Frontal cortex (tissue), 4 donors: Measurements from ENCODE around the gene EVX1. TPM values are rescaled to one million over a fixed set of nuclear protein-coding genes. Genes with fewer than 3 reads are reported as not detected.

Source experiments
- DNase-seq, 2 donors: peaks; one replicate each; pipeline ENCODE4 v3.0.0; 2012; ENCODE audit warnings: low spot score in 2 of 2
- FAIRE-seq: peaks from 2 replicates; lab custom pipeline; 2012; peaks lifted over from hg19 to GRCh38; lab: Jason Lieb, UNC
- total RNA-seq: library from RNA; depleted of rRNA; stranded (reverse); fragments of >200 nt; gene quantifications from one replicate; pipeline ENCODE4 v1.2.3, GENCODE V29; 2014
- donor health status: control.
- donor health status: control.
- donor health status: control.

Gene EVX1
- total RNA-seq, 1 donor from 2014 or later, result not detected

DNA sequence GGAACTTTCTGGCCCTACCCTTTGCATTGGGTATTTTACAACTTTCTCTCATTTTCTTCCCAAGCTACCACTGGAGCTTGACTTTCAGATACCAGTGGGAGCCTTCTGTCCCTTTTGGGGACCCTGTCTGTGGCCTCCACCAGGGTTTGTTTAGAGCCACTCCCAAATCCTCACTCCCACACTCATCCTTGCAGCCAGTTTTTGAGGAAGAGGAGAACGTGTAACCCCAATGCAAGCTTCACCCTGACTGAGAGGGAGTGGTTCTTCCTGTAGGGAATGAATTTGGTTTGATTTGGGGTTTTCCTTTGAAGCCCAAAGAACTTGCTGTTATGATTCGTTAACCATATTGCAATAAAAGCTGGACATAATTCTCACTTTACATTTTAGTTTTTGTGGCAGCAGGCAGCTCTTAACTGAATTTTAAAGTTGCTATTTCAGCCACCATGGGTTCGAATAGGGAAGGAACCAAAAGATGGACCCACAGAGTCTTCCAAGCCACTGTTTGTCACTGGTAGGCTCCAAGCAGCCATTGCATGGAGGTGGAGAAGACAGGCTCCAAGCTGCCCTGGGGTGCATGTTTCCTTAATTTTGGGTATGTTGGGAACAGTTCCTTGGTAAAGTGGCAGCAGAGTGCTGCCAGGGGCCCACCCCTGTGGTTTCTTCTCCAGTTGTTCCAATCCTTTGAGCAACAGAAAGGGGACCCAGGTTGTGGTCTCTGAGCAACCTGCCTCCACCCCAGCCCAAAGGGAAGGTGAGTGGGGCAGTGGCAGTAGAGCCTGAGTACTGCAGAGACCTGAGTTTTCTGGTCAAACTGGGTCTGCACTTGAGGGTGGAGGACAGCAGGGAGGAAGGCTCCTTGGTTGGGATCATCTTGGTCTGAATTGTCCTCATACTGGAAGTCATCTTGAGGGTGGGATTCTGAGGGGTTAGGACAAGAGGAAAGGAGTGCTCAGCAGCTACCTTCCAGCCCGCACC is 5.1 kb downstream of the EVX1 start:
- peak in 1 of 2 donors; percentile 12 for DNase-seq
- FAIRE-seq, result no peak

DNA sequence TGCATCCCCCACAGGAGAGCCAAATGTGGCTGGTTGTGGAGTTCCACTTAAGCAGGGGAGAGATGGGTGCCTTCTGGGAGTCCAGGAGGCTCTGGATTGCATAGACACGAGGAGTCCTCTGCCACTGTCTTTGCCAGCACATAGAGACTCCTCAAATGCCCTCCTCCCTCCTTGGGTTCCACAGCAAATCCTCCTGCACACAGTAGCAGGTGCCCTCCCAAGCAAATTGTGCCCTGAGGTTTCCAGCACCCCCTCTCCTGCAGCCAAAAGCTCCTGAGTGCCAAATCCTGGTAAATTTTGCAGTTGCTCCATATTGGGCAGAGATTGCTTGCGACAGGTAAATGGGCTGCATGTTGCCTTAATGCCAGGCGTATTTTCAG is 5.8 kb downstream of the EVX1 start:
- DNase-seq (peak in 1 of 2 donors; percentile 14), FAIRE-seq (no peak)

DNA sequence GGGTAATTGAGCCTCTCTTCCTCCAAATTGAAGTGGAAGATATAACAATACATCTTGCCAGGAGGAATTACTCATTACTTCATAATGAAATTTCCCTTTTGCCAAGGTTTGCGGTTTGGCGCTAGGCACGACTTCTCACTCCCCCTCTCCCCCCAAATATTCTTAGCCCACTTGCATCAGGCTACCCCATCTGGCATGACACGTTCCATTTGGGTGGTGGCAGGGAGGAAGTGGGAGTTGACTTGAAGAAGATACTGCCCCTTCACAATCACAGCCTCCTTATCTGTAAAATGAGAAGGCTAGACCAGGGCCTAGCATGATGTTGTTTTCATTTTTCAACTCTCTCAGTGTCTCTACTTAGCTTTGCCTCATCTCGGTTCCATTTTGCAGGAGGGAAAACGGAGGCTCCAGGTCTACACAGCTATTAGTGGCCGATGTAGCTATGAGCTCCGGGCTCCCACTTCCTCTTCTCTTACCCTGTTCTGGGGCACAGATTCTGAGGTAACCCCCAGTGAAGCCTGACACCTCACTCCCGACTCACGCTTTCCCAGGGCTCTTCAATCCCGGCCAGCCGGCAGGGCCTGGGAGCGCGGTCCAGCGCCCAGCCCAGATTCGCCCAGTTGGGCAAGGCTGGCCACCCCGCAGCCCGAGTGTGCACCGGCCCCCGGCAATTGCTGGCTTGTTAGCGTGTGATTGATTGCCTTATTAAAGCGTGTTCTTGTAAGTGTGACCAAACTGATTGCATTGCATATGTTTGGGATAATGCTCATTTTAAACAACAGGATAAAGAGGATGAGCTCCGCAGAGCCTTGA is 6.5 kb downstream of the EVX1 start:
- FAIRE-seq (no peak), DNase-seq (peak in 1 of 2 donors; percentile 20)

DNA sequence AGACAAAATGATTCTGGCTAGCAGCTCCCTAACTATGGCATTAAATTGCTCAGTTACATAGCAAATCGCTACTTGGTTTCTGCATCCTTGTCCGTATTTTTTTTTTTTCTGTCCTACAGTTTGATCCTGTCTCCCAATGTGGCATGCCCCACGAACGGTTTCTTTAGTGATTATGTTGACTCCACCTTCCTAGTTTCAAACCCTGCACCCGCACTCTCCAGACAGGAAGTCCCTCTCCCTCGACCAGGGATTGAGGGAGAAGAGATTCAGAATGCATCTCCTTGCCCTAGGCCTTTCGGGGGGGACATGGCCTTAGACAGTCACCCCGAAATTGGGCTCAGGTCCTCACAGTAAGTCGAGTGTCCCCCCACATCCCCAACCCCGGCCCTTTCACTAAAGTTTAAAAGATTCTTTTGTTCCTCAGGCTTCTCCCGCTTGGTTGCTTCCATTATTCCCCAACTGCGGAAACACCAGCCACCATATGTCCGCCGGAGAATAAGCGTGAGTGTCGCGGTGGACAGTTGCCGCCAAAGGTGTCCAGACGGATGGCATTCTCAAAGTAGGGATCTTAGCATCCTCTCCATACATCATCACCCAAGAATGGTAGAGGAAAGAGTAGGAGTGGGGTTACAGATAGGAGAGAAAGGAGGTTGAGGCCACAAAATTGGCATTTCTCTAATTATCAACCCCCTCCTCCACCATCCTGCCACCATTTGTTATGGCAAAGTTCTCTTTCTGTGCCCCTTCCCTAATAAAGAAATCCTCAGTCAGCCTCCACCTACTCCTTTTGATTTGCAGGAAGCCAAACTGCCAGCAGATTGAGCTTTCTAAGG is 7.3 kb downstream of the EVX1 start:
- FAIRE-seq (no peak), DNase-seq (no peak)

DNA sequence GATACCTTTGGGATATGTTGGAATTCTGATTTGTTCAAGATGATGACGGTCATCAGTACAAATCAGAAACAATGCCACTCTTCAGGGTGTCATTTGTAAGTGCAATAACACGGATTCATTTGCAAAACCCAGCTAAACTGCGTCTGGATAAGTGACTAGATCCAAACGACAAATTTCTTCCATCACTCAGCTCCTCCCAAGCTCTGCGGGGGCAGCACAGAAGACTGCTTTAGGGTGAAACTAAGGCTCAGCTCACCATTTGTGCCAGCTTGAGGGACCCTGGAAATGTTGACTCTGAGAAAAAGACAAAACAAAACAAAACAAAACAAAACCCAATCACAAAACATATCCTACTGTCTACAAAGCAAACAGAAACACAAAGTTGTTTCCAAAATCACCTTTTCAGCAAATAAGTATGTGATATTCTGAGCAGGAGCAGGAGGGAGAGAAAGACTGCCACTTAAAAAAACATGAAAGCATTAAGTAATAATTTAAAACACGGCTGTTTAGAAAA is 8.0 kb downstream of the EVX1 start:
- no peak for DNase-seq
- FAIRE-seq, result no peak

DNA sequence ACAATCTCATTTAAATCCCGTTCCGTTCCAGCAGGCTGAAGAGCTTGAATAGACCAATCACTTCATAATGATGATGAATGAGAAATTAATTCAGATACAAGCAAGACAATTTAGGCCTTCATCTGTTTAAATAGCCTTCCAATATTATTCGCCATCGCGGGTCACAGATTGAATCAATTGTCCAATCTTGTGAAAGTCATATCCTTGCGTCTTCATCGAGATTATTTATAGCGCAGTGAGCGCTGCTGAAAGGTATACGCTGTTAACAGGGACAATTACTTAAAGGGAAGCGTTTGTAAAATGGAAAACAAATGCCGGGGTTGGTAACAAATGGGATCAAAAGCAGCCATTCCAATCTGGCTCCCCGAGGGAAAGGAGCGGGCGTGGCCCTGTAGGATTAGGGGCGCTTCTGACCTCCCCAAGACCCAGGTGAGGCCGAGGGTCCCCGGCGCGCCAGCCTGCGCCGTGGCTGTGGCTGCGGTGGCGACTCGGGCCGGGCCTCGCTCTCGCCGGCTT is 8.6 kb downstream of the EVX1 start:
- DNase-seq (no peak), FAIRE-seq (no peak)

DNA sequence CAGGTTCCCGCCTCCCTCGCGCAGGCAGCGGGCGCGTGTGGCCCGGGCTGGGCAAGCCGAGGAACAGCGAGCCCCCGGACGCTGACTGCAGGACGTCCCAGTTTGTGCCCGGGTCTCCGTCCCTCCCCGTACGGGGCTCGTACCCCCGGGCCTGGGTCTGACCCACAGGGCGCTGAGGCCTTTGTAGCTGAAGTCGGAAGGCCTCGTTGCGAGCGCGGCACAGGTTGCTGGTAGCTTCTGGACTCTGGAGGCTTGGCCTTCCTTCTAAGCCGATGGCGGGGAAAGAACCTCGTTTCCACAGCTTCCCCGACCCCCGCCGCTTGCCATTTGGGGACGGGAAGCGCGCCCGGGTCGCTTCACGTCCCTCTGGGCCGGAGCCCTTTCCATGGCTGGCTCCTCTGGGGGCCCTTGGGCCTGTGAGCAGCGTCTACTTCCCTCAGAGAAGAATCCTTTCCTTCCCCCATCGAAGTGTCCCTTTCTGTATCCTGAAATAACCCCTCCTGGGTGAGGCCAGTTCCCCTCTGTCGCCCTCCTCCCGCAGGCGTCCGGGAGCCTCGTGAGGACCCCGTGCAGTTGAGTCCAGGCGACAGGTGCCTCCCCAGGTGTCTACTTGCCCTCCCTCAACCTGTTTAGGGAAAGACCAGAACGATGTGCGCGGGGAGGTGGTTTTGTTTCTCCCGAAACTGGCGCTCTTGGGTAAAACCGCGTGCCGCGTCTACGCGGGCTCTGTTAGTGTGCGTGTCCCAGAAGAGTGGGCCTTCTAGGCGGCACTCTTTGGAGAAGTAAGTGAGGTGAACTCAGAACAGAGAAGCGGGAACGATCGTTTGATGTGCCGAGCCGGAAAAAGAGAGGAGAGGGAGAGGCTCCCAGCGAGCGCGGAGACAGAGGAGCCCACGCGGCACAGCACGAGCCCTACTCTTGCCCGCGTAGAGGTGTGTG is 9.3 kb downstream of the EVX1 start:
- DNase-seq (no peak), FAIRE-seq (no peak)

DNA sequence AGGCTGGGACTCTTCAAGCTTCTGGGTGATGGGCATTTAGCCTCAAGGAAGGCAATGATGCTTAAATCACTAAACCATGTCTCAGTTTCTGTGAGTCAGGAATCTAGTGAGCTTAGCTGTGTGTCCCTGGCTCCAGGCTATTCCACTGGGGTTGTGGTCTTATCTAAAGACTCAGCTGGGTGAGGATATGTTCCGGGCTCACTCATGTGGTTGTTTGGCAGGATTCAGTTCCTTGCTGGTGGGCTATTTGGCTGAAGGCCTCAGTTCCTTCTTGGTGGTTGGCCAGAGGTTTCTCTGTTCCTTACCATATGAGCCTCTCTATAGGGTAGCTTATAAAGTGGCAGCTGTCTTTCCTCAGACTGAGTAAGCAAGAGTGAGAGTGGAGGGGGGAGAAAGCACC is 12.0 kb downstream of the EVX1 start:
- no peak for FAIRE-seq

DNA sequence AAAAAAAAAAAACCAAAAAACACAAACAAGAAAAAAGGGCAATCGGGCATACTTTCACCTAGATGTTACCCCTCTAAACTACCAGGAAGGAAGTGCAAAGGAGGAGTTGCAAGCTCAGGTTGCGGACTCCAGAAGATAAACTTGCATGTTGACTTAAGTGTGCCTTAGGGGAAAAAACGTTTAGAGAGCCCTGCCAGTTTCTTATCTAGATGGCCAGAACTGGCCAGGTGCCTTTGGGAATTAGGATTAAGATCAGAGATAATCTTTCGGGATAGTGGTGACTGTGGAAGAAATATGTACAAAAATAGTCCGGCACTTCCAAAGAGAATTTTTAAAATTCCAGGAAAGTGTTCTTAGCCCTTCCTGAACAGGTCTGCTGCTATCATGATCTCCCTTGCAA is 17.6 kb downstream of the EVX1 start:
- no peak for FAIRE-seq

More for the DNA sequence above, 12.0 kb downstream of the EVX1 start:
- no peak for DNase-seq

DNA sequence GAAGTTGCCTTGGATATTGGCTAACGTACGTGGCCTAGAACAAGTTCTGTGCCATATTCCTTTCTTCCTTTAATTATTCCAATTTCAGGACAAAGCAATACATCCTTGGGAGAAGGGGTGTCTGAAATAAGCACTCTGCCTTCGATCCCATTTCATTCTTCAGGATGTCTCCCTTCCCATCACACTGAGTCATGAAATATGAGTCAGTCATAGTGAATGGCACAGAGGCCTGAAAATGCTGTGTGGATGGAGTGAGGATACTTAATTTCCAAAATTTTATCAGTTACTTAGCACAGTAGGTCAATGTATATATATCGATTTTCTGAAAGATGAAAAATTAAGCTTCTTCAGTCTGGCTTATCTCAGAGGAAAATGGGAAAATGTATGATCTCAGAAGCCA is 19.5 kb downstream of the EVX1 start:
- FAIRE-seq (no peak), DNase-seq (no peak)

More for the DNA sequence above, 17.6 kb downstream of the EVX1 start:
- no peak for DNase-seq

DNA sequence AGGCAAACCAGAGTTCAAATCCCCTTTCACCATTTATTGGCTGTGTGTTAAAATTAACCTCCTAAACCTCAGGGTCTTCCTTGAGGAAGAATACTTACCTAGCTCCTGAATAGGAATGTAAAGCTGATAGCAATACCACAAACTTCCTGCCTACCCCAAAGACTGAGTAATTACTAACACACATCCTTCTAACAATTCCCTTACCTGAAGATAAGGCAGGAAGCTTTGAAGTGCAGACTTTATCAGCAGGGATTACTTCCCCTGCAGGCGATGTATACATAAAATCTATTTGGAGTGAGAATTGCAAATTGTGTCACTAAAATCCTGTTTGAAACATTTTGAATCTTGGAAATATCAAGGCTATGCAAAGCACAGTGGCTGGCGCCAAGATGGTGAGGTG is 21.2 kb downstream of the EVX1 start:
- DNase-seq (no peak), FAIRE-seq (no peak)

DNA sequence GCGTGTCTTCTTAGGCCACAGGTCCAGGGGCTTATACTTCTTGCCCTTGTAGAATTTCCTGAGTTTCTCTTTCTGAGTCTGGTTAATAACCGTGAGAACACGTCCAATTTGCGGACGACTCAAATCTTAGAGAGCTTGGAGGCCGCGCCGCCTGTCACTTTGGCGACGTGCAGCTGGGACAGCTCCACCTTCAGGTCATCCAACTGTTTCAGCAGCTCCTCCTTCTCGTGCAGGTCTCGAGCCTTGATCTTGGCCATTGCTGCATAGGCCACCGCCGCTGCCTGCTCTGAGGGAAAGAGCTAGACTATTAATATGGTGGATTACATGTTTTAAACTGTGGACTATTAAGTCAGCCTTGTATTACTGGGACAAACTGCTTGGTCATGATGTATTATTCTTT is 26.9 kb downstream of the EVX1 start:
- no peak for DNase-seq
- no peak for FAIRE-seq

DNA sequence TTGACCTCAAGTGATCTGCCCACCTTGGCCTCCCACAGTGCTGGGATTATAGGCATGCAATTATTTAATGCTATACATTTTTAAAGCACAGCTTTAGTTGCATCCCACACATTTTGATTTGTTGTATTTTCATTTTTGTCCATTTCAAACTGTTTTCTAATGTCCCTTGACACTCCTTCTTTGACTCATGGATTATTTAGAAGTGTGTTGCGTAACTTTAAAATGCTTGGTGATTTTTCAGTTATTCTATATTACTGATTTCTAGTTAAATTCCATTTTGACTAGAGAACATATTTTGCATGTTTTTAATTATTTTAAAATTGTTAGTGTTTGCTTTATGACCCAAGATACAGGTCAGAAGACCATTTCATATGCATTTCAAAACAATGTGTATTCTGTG is 28.8 kb downstream of the EVX1 start:
- DNase-seq, result no peak
- FAIRE-seq, result no peak

DNA sequence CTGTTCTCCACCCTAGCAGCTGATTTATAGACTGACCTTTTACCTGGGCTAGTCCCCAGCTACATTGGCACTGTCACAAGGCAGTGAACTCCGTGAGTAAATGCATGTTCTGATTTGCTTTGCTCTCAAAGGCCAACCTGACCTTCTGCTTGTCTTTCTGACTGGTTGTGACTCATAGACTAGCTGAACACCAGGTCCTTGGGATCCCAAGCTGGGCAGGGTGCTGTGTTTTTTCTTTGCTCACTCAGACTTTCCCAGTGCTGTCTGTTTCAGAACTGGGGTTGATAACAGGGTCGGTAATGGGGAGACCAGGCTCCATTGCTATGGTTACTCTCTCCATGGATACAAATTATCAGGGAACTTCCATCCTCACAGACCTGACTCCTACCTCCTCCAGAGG is 35.0 kb downstream of the EVX1 start:
- FAIRE-seq, result no peak

DNA sequence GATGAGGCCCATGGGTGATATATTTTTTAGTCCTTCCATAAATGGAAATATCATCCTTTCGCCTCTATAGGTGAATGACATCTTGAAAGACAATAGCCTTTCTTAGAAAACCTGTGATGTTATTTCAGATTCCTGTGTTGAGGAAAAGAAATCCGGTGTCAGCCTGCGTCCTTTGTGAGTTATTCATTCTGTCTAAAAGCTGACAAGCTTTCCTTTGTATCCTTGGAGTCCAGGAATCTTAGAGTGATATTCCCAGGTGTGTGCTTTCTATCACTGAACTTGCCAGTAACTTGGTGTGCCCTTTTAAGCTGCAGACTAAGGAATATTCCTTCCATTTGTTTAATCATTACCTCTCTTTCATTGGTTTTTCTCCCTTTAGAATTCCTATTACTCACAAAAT is 41.0 kb downstream of the EVX1 start:
- DNase-seq, result no peak
- no peak for FAIRE-seq

More for the DNA sequence above, 35.0 kb downstream of the EVX1 start:
- no peak for DNase-seq

DNA sequence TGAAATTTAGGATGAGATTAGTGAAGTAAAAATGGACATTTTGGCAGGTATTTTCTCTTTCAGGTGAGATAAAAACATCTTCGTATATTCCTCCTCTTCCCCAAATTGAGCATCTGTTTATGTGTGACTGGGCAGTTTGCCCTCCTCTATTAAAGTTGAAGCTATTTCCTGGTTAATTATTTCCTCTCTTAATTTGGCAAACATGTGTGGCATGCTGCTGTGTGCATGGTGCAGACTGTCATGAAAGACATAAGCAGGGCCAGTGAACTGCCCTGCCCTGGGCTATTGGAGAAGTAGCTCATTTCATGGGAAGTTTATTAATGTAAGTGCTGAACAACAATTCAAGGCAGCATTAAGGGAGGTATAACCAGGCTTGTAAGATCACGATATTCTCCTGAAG is 52.6 kb downstream of the EVX1 start:
- DNase-seq (no peak), FAIRE-seq (no peak)

DNA sequence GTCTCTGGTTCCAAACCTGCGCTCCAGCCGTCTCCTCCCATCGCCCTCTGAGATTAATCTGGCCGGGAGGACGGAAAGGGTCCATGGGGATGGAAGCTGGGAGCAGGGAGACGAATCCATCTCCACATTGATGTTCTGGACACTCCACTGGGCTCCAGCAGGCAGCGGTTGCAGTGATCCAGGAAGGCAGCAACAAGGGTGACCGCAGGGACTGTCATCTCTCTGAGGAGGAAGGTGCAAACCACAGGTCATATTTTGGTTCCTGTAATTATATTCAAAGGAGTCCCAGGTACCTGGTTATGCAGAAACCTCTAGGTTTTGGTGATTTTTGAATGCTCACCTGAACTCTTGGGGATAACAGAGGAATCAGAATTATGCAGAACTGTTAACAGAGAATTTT is 54.8 kb downstream of the EVX1 start:
- FAIRE-seq (no peak), DNase-seq (no peak)
